CD4-positive, alpha-beta T cell treated with Interleukin-6 for 4 hours (primary cell): ENCODE data around the gene OTUD7B.

Experiments
- DNase-seq: peaks from one replicate; pipeline ENCODE4 v3.0.0-alpha.2; 2020; ENCODE audit warnings: mixed read lengths

OTUD7B gene

DNA sequence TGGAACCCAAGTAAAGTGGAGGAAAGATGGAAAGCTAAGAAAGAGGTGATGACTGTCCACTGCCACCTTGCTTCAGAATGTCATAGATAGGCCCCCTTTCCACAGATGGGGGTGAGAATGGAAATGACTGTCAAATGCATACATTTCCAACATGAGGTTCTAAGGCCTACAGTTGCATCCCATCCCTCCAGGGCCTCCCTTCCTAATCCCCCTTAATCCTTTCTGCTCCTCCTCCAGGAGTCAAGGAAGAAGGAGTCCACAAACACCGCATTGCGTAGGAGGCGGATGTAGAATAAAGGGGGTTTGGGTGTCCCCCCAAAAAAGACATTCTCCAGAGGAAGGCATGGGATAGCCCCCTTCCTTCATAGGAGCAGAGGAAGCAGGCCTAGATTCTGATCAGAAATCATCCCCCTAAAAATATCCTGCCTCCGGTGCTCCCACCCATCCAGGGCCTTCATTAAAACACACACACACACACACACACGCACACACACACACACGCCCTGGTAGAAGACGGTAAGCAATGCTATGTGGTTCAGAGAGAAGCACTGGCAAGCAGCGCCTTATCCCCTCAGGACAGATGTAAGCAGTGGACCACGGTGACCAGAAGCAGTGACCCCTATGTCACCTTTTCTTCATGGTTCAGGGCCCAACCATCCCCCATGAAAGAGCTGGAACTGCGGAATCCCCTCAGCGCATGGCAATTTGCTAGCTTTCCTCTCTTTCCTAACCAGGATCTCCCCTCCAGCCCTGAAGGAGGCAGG lies 94.9 kb downstream of the OTUD7B start:
- DNase-seq = no peak

- DNase-seq = no peak
Observed at GRCh38 chr1:149914545-149914944, 96.0 kb downstream of the OTUD7B start.

- no peak for DNase-seq
Observed at GRCh38 chr1:149906570-149907075, 103.9 kb downstream of the OTUD7B start.

DNA sequence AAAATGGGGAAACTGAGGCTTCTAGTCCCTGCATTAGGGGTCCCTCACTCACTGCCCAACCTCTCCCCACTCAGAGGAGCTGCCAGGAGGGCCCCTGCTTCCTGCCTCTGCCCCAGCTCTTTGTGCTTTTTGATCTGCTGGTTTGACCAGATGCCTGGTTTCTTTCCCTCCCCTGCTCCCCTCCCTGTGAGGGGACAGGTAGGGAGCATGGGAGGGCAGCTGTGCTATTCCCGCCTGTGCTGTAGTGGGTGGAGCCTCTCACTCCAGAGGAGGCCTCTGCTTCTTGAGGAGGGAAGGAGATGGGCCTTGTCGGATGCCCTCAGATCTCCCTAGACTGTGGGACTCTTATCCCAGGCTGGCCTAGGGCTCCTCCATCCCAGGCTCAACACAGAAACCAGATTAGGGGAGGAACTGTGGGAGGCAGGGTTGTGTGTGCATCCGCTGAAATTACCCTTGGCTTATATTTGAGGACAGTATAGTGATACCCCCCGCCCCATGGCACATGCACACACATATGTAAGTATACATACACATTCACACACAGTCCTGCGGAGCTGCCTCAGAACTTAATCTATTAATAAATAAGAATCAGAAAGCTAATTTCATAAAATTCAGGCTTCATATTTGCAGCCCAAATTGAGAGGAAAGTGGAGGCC lies 106.6 kb downstream of the OTUD7B start:
- DNase-seq = no peak

DNA sequence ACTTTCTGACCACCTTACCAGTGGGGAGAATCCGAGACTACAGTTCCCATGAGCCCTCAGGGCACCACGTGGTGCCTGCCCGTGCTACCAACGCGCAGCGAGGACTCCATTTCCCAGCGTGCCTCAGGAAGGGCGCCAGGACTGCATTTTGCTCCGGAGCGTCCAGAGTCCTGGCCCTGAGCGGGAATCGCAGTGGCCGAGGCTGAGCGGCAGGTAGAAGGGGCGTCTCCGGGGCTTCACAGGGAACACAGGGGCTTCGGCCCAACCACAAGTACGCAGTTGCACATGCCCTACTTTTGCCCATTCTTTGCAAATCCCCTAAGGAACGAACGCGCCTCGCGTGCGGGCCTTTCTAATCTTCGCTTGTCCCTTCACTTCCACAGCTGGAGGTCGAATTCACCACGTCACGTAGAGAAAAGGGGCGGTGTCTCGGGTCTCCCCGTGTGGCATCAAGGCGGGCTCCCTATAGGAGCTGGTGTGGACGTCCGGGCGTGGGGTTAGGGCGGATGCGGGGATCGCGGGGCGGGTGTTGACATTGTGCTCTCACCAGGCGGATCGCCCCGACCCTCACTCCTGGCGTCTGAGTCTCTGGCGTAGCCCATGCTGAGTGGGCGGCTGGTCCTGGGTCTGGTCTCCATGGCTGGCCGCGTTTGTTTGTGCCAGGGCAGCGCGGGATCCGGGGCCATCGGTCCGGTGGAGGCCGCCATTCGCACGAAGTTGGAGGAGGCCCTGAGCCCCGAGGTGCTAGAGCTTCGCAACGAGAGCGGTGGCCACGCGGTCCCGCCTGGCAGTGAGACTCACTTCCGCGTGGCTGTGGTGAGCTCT lies 110.9 kb downstream of the OTUD7B start, which contains the start of gene BOLA1:
Gene BOLA1, plus strand, starts transcription at position 109 of the 825 bp plus-strand sequence. Its CDS starts 492 bp downstream, at position 601.
- peak; percentile 84 for DNase-seq

DNA sequence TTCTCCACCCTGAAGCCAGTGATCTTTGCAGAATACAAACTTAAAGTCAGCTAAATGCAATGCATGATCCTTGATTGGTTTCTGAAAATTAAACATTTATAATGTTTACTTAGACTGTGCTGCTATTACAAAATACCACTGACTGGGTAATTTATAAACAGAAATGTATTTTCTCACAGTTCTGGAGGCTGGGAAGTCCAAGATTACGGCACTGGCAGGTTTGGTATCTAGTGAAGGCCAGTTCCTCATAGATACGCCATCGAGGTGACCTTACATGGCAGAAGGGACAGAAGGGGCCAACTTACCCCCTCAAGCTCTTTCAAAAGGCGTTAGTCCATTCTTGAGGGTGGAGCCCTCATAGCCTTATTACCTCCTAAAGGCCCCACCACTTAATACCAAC lies 114.0 kb downstream of the OTUD7B start:
- DNase-seq = no peak

DNA sequence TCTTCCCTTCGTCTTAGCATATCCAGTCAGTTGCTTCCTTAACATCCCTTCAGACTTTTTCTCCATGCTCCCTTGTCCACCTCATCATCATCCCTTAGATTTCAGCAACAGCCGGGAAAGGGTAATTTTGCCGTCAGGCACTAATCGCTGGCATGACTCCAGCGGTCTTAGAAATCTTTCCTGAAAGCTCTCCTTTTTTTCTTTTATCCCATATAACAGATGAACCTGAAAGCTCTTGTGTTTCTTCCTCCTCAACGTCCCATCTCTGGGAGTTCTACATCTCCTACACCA lies 121.6 kb downstream of the OTUD7B start:
- DNase-seq = no peak

GRCh38 chr1:149888247-149888998 lies 122.1 kb downstream of the OTUD7B start:
- peak; percentile 77 for DNase-seq
